HL-60 (cell line): ENCODE results near the gene ZNF609.

ENCODE experiments used
- DNase-seq, 2 experiments: peaks; one replicate each; pipeline ENCODE4 v3.0.0-alpha.2; 2010 to 2020; ENCODE audit warnings: low read depth in 1 of 2, low spot score in 1 of 2
- H3K27ac ChIP-seq: fragments of 250-450 bp; sonication (Bioruptor Pico); replicated peaks from 2 replicates; pipeline ENCODE4 v1.5.1; 2020; ENCODE audit warnings: mild to moderate bottlenecking, moderate library complexity
- H3K27me3 ChIP-seq: fragments of 250-450 bp; sonication (Bioruptor Pico); 2 replicates; pipeline ENCODE4 v1.5.1; 2021; ENCODE audit warnings: mild to moderate bottlenecking, moderate library complexity; ENCODE audit not compliant: insufficient read depth, poor library complexity, severe bottlenecking
- H3K4me3 ChIP-seq: replicated peaks from 2 replicates; pipeline ENCODE4 v1.5.1; 2011; ENCODE audit warnings: mild to moderate bottlenecking, control low read depth, low read length; ENCODE audit not compliant: insufficient read depth
- GABPA ChIP-seq: IDR thresholded peaks from 2 replicates; pipeline ENCODE4 v1.6.1; 2012; ENCODE audit warnings: low read depth
- POLR2AphosphoS5 ChIP-seq: IDR thresholded peaks from 2 replicates; pipeline ENCODE4 v1.6.1; 2012; ENCODE audit warnings: low read depth
- SPI1 ChIP-seq: IDR thresholded peaks from 2 replicates; pipeline ENCODE4 v1.6.1; 2012; ENCODE audit warnings: low read depth, mild to moderate bottlenecking, borderline replicate concordance
- long read RNA-seq: library from polyadenylated mRNA; unstranded; transcript quantifications from one replicate; pipeline ENCODE4 v2.0.0, GENCODE V29; 2020
- TF ChIP-seq, protein P1 (sequence below): IDR thresholded peaks from 2 replicates; pipeline ENCODE4 v1.6.1; 2012; ENCODE audit warnings: low read depth; ENCODE audit not compliant: insufficient replicate concordance
- TF ChIP-seq, protein P2 (sequence below): IDR thresholded peaks from one replicate; pipeline ENCODE4 v1.5.1; 2011; ENCODE audit warnings: low read length, control low read depth, inconsistent platforms; ENCODE audit not compliant: insufficient read depth

ZNF609 gene, protein sequence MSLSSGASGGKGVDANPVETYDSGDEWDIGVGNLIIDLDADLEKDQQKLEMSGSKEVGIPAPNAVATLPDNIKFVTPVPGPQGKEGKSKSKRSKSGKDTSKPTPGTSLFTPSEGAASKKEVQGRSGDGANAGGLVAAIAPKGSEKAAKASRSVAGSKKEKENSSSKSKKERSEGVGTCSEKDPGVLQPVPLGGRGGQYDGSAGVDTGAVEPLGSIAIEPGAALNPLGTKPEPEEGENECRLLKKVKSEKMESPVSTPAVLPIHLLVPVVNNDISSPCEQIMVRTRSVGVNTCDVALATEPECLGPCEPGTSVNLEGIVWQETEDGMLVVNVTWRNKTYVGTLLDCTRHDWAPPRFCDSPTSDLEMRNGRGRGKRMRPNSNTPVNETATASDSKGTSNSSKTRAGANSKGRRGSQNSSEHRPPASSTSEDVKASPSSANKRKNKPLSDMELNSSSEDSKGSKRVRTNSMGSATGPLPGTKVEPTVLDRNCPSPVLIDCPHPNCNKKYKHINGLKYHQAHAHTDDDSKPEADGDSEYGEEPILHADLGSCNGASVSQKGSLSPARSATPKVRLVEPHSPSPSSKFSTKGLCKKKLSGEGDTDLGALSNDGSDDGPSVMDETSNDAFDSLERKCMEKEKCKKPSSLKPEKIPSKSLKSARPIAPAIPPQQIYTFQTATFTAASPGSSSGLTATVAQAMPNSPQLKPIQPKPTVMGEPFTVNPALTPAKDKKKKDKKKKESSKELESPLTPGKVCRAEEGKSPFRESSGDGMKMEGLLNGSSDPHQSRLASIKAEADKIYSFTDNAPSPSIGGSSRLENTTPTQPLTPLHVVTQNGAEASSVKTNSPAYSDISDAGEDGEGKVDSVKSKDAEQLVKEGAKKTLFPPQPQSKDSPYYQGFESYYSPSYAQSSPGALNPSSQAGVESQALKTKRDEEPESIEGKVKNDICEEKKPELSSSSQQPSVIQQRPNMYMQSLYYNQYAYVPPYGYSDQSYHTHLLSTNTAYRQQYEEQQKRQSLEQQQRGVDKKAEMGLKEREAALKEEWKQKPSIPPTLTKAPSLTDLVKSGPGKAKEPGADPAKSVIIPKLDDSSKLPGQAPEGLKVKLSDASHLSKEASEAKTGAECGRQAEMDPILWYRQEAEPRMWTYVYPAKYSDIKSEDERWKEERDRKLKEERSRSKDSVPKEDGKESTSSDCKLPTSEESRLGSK (N-terminal part only)
- long read RNA-seq, partial matches to known transcripts = 2 of 4 reads
- long read RNA-seq, other reads (novel, unspliced or antisense) = 2 of 4 reads

DNA sequence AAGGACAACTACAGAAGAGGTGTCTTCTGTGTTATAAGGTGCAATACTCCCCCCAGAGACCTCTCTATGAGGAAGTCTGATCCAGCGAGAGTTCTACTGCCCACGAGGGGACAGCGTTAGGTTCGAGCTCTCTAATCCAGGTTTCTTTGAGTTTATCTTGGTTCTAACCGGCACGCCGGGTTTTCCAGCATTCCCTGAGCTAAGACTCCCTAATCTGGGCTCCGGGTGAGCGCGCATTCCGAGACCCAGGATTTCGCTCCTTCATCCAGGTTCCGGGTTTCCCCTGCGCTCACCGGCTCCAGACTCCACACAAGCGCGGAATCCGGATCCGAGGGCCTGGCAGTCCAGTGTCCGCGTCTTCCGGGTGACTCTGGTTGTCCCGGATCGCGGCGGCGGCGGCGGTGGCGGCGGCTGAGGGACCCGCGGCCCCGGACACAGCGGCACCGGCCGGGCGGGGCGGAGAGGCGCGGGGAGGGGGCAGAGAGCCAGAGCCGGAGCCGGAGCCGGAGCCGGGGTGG lies at the start of gene ZNF609:
ZNF609 (plus strand) TSS at position 373 of the 518 bp plus-strand sequence. CDS start 38,842 bp downstream, outside the sequence.
- peak; percentile 82 to 91 for DNase-seq
- TF ChIP-seq GABPA (peak; percentile 61), POLR2AphosphoS5 (peak; percentile 58), SPI1 (peak; percentile 70)
- TF ChIP-seq, protein P1, sequence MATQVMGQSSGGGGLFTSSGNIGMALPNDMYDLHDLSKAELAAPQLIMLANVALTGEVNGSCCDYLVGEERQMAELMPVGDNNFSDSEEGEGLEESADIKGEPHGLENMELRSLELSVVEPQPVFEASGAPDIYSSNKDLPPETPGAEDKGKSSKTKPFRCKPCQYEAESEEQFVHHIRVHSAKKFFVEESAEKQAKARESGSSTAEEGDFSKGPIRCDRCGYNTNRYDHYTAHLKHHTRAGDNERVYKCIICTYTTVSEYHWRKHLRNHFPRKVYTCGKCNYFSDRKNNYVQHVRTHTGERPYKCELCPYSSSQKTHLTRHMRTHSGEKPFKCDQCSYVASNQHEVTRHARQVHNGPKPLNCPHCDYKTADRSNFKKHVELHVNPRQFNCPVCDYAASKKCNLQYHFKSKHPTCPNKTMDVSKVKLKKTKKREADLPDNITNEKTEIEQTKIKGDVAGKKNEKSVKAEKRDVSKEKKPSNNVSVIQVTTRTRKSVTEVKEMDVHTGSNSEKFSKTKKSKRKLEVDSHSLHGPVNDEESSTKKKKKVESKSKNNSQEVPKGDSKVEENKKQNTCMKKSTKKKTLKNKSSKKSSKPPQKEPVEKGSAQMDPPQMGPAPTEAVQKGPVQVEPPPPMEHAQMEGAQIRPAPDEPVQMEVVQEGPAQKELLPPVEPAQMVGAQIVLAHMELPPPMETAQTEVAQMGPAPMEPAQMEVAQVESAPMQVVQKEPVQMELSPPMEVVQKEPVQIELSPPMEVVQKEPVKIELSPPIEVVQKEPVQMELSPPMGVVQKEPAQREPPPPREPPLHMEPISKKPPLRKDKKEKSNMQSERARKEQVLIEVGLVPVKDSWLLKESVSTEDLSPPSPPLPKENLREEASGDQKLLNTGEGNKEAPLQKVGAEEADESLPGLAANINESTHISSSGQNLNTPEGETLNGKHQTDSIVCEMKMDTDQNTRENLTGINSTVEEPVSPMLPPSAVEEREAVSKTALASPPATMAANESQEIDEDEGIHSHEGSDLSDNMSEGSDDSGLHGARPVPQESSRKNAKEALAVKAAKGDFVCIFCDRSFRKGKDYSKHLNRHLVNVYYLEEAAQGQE = peak; percentile 61
- TF ChIP-seq, protein P2, sequence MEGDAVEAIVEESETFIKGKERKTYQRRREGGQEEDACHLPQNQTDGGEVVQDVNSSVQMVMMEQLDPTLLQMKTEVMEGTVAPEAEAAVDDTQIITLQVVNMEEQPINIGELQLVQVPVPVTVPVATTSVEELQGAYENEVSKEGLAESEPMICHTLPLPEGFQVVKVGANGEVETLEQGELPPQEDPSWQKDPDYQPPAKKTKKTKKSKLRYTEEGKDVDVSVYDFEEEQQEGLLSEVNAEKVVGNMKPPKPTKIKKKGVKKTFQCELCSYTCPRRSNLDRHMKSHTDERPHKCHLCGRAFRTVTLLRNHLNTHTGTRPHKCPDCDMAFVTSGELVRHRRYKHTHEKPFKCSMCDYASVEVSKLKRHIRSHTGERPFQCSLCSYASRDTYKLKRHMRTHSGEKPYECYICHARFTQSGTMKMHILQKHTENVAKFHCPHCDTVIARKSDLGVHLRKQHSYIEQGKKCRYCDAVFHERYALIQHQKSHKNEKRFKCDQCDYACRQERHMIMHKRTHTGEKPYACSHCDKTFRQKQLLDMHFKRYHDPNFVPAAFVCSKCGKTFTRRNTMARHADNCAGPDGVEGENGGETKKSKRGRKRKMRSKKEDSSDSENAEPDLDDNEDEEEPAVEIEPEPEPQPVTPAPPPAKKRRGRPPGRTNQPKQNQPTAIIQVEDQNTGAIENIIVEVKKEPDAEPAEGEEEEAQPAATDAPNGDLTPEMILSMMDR = no peak
- peak within 1 kb of the TSS; percentile 72 for H3K27ac ChIP-seq

DNA sequence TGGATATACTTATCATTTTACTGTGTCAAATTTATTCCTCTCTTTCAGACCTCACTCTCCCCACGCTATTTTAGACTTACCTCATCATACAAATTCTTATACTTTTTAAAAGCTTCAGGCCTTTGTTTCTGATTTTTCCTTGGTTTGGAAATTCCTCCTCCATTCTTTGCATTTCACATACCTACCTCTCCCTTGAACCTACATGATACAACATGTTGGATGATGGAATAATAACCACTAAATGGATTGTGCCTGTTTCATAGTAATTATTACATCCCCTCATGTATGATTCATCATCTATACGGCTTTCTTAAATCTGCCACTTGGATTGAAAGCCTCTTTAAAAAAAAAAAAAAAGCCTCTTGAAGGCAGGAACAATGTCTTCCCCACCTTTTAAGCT lies 48.2 kb upstream of the ZNF609 start:
- TF ChIP-seq, protein P2 = no peak
- TF ChIP-seq SPI1 = no peak
- no peak for TF ChIP-seq GABPA
- TF ChIP-seq, protein P1 = no peak
- no peak for TF ChIP-seq POLR2AphosphoS5
- no peak overlapping the region for H3K27ac ChIP-seq
- no peaks in the 10 kb centered on the region for H3K27me3 ChIP-seq
- no peak for DNase-seq
- no peak overlapping the region for H3K4me3 ChIP-seq

More for the DNA sequence above, at the start of gene ZNF609:
- Histone ChIP-seq H3K27me3 (no peaks in the 10 kb centered on the region), H3K4me3 (peak within 1 kb of the TSS; percentile 53)

DNA sequence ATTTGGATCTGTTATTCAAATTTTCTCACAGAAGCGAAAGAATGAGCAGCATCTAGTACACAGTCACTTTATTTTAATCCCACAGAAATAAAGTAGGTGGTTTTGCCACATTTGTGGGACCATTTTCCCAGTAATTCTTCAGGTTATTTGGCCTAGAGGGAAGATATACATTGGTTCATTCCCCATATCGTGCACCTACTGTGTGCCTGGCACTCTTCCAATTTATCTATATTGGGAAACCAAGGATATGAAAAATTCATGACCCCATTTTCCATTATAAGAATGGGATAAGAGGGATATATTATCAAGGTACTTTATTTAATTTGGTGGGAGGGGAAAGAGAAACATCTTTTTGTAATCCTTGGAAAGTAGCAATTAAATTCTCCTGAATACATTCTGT lies 37.7 kb upstream of the ZNF609 start:
- H3K27ac ChIP-seq = no peak overlapping the region
- no peaks in the 10 kb centered on the region for H3K27me3 ChIP-seq
- H3K4me3 ChIP-seq = no peak overlapping the region
- no peak for DNase-seq
- no peak for TF ChIP-seq POLR2AphosphoS5
- TF ChIP-seq, protein P1 = no peak
- TF ChIP-seq SPI1 = no peak
- TF ChIP-seq GABPA = no peak
- TF ChIP-seq, protein P2 = no peak
